SJSA1 (cell line): ENCODE measurements around the gene KCNQ2. TPM values are rescaled to one million over a fixed set of nuclear protein-coding genes. Genes with fewer than 3 reads are reported as not detected.

ENCODE experiments used
- DNase-seq, 2 experiments: peaks; one replicate each; pipeline ENCODE4 v3.0.0-alpha.2; 2015 to 2020; ENCODE audit warnings: low spot score in 2 of 2, low read depth in 1 of 2
- H3K27ac ChIP-seq: fragments of 250-450 bp; sonication (Bioruptor Pico); 2 replicates; pipeline ENCODE4 v1.5.1; 2020; ENCODE audit warnings: mild to moderate bottlenecking, moderate library complexity
- H3K27me3 ChIP-seq: fragments of 250-450 bp; sonication (Bioruptor Pico); replicated peaks from 2 replicates; pipeline ENCODE4 v1.5.1; 2020; ENCODE audit warnings: mild to moderate bottlenecking, moderate library complexity
- H3K36me3 ChIP-seq: fragments of 250-450 bp; sonication (Bioruptor Pico); 2 replicates; pipeline ENCODE4 v1.5.1; 2020; ENCODE audit warnings: mild to moderate bottlenecking
- H3K4me1 ChIP-seq: fragments of 250-450 bp; sonication (Bioruptor Pico); replicated peaks from 2 replicates; pipeline ENCODE4 v1.6.1; 2021; ENCODE audit warnings: mild to moderate bottlenecking
- H3K4me3 ChIP-seq: fragments of 250-450 bp; sonication (Bioruptor Pico); 2 replicates; pipeline ENCODE4 v1.5.1; 2020; ENCODE audit warnings: mild to moderate bottlenecking
- H3K9me3 ChIP-seq: fragments of 250-450 bp; sonication (Bioruptor Pico); replicated peaks from 2 replicates; pipeline ENCODE4 v1.5.1; 2020; ENCODE audit warnings: mild to moderate bottlenecking
- total RNA-seq: library from RNA; depleted of rRNA; stranded (reverse); fragments of >200 nt; shearing (Covaris generic); gene quantifications from 2 replicates; pipeline ENCODE4 v1.2.3, GENCODE V29; 2014

Gene KCNQ2
- total RNA-seq, 1 experiment from 2014 or later, result not detected

- H3K9me3 ChIP-seq, result no peaks in the 10 kb centered on the region
- no peak overlapping the region for H3K4me3 ChIP-seq
- H3K27ac ChIP-seq, result no peak overlapping the region
- H3K27me3 ChIP-seq, result peaks cover 52% of the 10 kb centered on the region
- H3K4me1 ChIP-seq, result no peaks in the 10 kb centered on the region
- DNase-seq, result no peak
- H3K36me3 ChIP-seq, result no peaks in the 10 kb centered on the region
These were observed 43.4 kb downstream of the KCNQ2 start for GRCh38 chr20:63428906-63429575.

GRCh38 chr20:63427724-63428330 lies 44.6 kb downstream of the KCNQ2 start:
- Histone ChIP-seq H3K4me1 (no peaks in the 10 kb centered on the region), H3K27me3 (peaks cover 63% of the 10 kb centered on the region), H3K9me3 (no peaks in the 10 kb centered on the region), H3K36me3 (no peaks in the 10 kb centered on the region), H3K27ac (no peak overlapping the region), H3K4me3 (no peak overlapping the region)
- DNase-seq, result no peak

GRCh38 chr20:63427206-63427605 lies 45.2 kb downstream of the KCNQ2 start:
- Histone ChIP-seq H3K27me3 (peaks cover 69% of the 10 kb centered on the region), H3K27ac (no peak overlapping the region), H3K9me3 (no peaks in the 10 kb centered on the region), H3K4me1 (no peaks in the 10 kb centered on the region), H3K4me3 (no peak overlapping the region), H3K36me3 (no peaks in the 10 kb centered on the region)
- no peak for DNase-seq

- no peak overlapping the region for H3K27ac ChIP-seq
- H3K36me3 ChIP-seq, result no peaks in the 10 kb centered on the region
- no peaks in the 10 kb centered on the region for H3K4me1 ChIP-seq
- DNase-seq, result no peak
- H3K4me3 ChIP-seq, result no peak overlapping the region
- no peaks in the 10 kb centered on the region for H3K9me3 ChIP-seq
- H3K27me3 ChIP-seq, result peaks cover 76% of the 10 kb centered on the region
These were observed 46.5 kb downstream of the KCNQ2 start for GRCh38 chr20:63425846-63426485.

- Histone ChIP-seq H3K27me3 (peaks cover 79% of the 10 kb centered on the region), H3K4me1 (no peaks in the 10 kb centered on the region), H3K4me3 (no peak overlapping the region), H3K27ac (no peak overlapping the region), H3K9me3 (no peaks in the 10 kb centered on the region), H3K36me3 (no peaks in the 10 kb centered on the region)
- DNase-seq, result no peak
These were observed 47.8 kb downstream of the KCNQ2 start for GRCh38 chr20:63424613-63425012.

- Histone ChIP-seq H3K27me3 (peaks cover 86% of the 10 kb centered on the region), H3K4me3 (no peak overlapping the region), H3K9me3 (no peaks in the 10 kb centered on the region), H3K27ac (no peak overlapping the region), H3K4me1 (no peaks in the 10 kb centered on the region), H3K36me3 (no peaks in the 10 kb centered on the region)
- DNase-seq, result no peak
These were observed 48.7 kb downstream of the KCNQ2 start for GRCh38 chr20:63423751-63424150.

- no peaks in the 10 kb centered on the region for H3K36me3 ChIP-seq
- no peaks in the 10 kb centered on the region for H3K4me1 ChIP-seq
- no peaks in the 10 kb centered on the region for H3K9me3 ChIP-seq
- no peak for DNase-seq
- no peak overlapping the region for H3K27ac ChIP-seq
- H3K4me3 ChIP-seq, result no peak overlapping the region
- peaks cover 89% of the 10 kb centered on the region for H3K27me3 ChIP-seq
These were observed 49.8 kb downstream of the KCNQ2 start for GRCh38 chr20:63422653-63423052.

- no peak for DNase-seq
- peaks cover 89% of the 10 kb centered on the region for H3K27me3 ChIP-seq
- H3K4me1 ChIP-seq, result no peaks in the 10 kb centered on the region
- no peaks in the 10 kb centered on the region for H3K9me3 ChIP-seq
- no peak overlapping the region for H3K27ac ChIP-seq
- H3K4me3 ChIP-seq, result no peak overlapping the region
- no peaks in the 10 kb centered on the region for H3K36me3 ChIP-seq
These were observed 50.5 kb downstream of the KCNQ2 start for GRCh38 chr20:63421913-63422312.

- Histone ChIP-seq H3K9me3 (no peaks in the 10 kb centered on the region), H3K36me3 (no peaks in the 10 kb centered on the region), H3K4me3 (no peak overlapping the region), H3K4me1 (no peaks in the 10 kb centered on the region), H3K27ac (no peak overlapping the region), H3K27me3 (peaks cover 92% of the 10 kb centered on the region)
- no peak for DNase-seq
These were observed 51.3 kb downstream of the KCNQ2 start for GRCh38 chr20:63421094-63421692.

GRCh38 chr20:63420359-63421093 lies 51.9 kb downstream of the KCNQ2 start:
- H3K27ac ChIP-seq, result no peak overlapping the region
- H3K9me3 ChIP-seq, result no peaks in the 10 kb centered on the region
- H3K4me3 ChIP-seq, result no peak overlapping the region
- peaks cover 94% of the 10 kb centered on the region for H3K27me3 ChIP-seq
- no peak for DNase-seq
- H3K36me3 ChIP-seq, result no peaks in the 10 kb centered on the region
- H3K4me1 ChIP-seq, result no peaks in the 10 kb centered on the region

- Histone ChIP-seq H3K9me3 (no peaks in the 10 kb centered on the region), H3K27me3 (peaks cover 90% of the 10 kb centered on the region)
- DNase-seq, result no peak
These were observed 53.2 kb downstream of the KCNQ2 start for GRCh38 chr20:63419299-63419698.

GRCh38 chr20:63418617-63419016 lies 53.8 kb downstream of the KCNQ2 start:
- no peaks in the 10 kb centered on the region for H3K9me3 ChIP-seq
- H3K4me1 ChIP-seq, result no peaks in the 10 kb centered on the region
- H3K36me3 ChIP-seq, result no peaks in the 10 kb centered on the region
- H3K27me3 ChIP-seq, result peaks cover 93% of the 10 kb centered on the region
- no peak for DNase-seq
- H3K27ac ChIP-seq, result no peak overlapping the region
- H3K4me3 ChIP-seq, result no peak overlapping the region

More at GRCh38 chr20:63419299-63419698, 53.2 kb downstream of the KCNQ2 start:
- H3K27ac ChIP-seq, result no peak overlapping the region
- H3K4me3 ChIP-seq, result no peak overlapping the region
- H3K4me1 ChIP-seq, result no peaks in the 10 kb centered on the region
- no peaks in the 10 kb centered on the region for H3K36me3 ChIP-seq

- no peak overlapping the region for H3K27ac ChIP-seq
- no peaks in the 10 kb centered on the region for H3K36me3 ChIP-seq
- peaks cover 92% of the 10 kb centered on the region for H3K27me3 ChIP-seq
- no peaks in the 10 kb centered on the region for H3K9me3 ChIP-seq
- H3K4me1 ChIP-seq, result no peaks in the 10 kb centered on the region
- no peak overlapping the region for H3K4me3 ChIP-seq
- no peak for DNase-seq
These were observed 54.7 kb downstream of the KCNQ2 start for GRCh38 chr20:63417738-63418120.
